Liver (tissue), 9 donors: Measurements from ENCODE around the gene SLC30A10. TPM values are rescaled to one million over a fixed set of nuclear protein-coding genes. Genes with fewer than 3 reads are reported as not detected.

ENCODE experiments used
- DNase-seq: peaks from one replicate; pipeline ENCODE4 v3.0.0-alpha.2; 2017; ENCODE audit warnings: low spot score
- H3K27ac ChIP-seq, 2 donors: one replicate each; pipeline ENCODE4 v1.7.0; 2013; ENCODE audit warnings: inconsistent platforms in 2 of 2, low read length in 2 of 2, control low read depth in 1 of 2, low read depth in 1 of 2, mild to moderate bottlenecking in 1 of 2
- H3K27me3 ChIP-seq, 4 donors: one replicate each; pipeline versions ENCODE4 v1.6.1 to v1.7.0; 2013; ENCODE audit warnings: low read length in 3 of 4, inconsistent platforms in 1 of 4, mild to moderate bottlenecking in 1 of 4, moderate library complexity in 1 of 4; ENCODE audit not compliant: control insufficient read depth in 4 of 4, insufficient read depth in 4 of 4
- H3K36me3 ChIP-seq, 4 donors: one replicate each; pipeline versions ENCODE4 v1.6.1 to v1.7.0; 2013; ENCODE audit warnings: low read length in 3 of 4, mild to moderate bottlenecking in 3 of 4, low read depth in 1 of 4, moderate library complexity in 1 of 4; ENCODE audit not compliant: control insufficient read depth in 4 of 4, insufficient read depth in 3 of 4
- H3K4me1 ChIP-seq, 4 donors: one replicate each; pipeline versions ENCODE4 v1.6.1 to v1.7.0; 2013; ENCODE audit warnings: low read length in 3 of 4, mild to moderate bottlenecking in 3 of 4, moderate library complexity in 1 of 4; ENCODE audit not compliant: control insufficient read depth in 4 of 4, insufficient read depth in 4 of 4
- H3K4me3 ChIP-seq, 3 donors: one replicate each; pipeline versions ENCODE4 v1.6.1 to v1.7.0; 2013; ENCODE audit warnings: low read length in 3 of 3, control low read depth in 1 of 3, low read depth in 1 of 3, mild to moderate bottlenecking in 1 of 3
- H3K9ac ChIP-seq, 2 donors: one replicate each; pipeline ENCODE4 v1.7.0; 2013; ENCODE audit warnings: low read length in 2 of 2, mild to moderate bottlenecking in 2 of 2, moderate library complexity in 2 of 2, control low read depth in 1 of 2, low read depth in 1 of 2
- H3K9me3 ChIP-seq, 4 donors: one replicate each; pipeline versions ENCODE4 v1.6.1 to v1.7.0; 2013; ENCODE audit warnings: low read length in 3 of 4; ENCODE audit not compliant: control insufficient read depth in 4 of 4
- ATF3 ChIP-seq: IDR thresholded peaks from 2 replicates; pipeline ENCODE4 v1.6.1; 2016; ENCODE audit warnings: antibody characterized with exemption
- EGR1 ChIP-seq, 2 donors: IDR thresholded peaks; 2 replicates each; pipeline ENCODE4 v1.6.1; 2016 to 2018; ENCODE audit warnings: antibody characterized with exemption in 2 of 2, low read depth in 2 of 2
- FOXA1 ChIP-seq: IDR thresholded peaks from 2 replicates; pipeline ENCODE4 v1.6.1; 2016; ENCODE audit warnings: antibody characterized with exemption
- FOXA2 ChIP-seq: IDR thresholded peaks from 2 replicates; pipeline ENCODE4 v1.6.1; 2016; ENCODE audit warnings: antibody characterized with exemption
- HNF4A ChIP-seq, 2 donors: conservative IDR thresholded peaks; 2 replicates each; pipeline ENCODE4 v1.6.1; 2016; ENCODE audit warnings: antibody characterized with exemption in 2 of 2, mild to moderate bottlenecking in 2 of 2
- HNF4G ChIP-seq: IDR thresholded peaks from 2 replicates; pipeline ENCODE4 v1.6.1; 2016; ENCODE audit warnings: antibody characterized with exemption
- JUND ChIP-seq, 2 donors: IDR thresholded peaks; 2 replicates each; pipeline ENCODE4 v1.6.1; 2016; ENCODE audit warnings: antibody characterized with exemption in 2 of 2
- MAX ChIP-seq: IDR thresholded peaks from 2 replicates; pipeline ENCODE4 v1.6.1; 2016; ENCODE audit warnings: antibody characterized with exemption
- NR2F2 ChIP-seq: IDR thresholded peaks from 2 replicates; pipeline ENCODE4 v1.6.1; 2016; ENCODE audit warnings: antibody characterized with exemption
- RAD21 ChIP-seq, 2 donors: IDR thresholded peaks; 2 replicates each; pipeline ENCODE4 v1.6.1; 2016; ENCODE audit warnings: antibody characterized with exemption in 2 of 2, mild to moderate bottlenecking in 2 of 2
- REST ChIP-seq: IDR thresholded peaks from 2 replicates; pipeline ENCODE4 v1.6.1; 2016; ENCODE audit warnings: antibody characterized with exemption, mild to moderate bottlenecking
- RXRA ChIP-seq, 2 donors: IDR thresholded peaks; 2 replicates each; pipeline ENCODE4 v1.6.1; 2017 to 2018; ENCODE audit warnings: antibody characterized with exemption in 2 of 2, mild to moderate bottlenecking in 1 of 2
- SP1 ChIP-seq: IDR thresholded peaks from 2 replicates; pipeline ENCODE4 v1.6.1; 2018; ENCODE audit warnings: antibody characterized with exemption, mild to moderate bottlenecking
- TAF1 ChIP-seq: conservative IDR thresholded peaks from 2 replicates; pipeline ENCODE4 v1.6.1; 2016; ENCODE audit warnings: antibody characterized with exemption, mild to moderate bottlenecking
- ZBTB33 ChIP-seq: IDR thresholded peaks from 2 replicates; pipeline ENCODE4 v1.6.1; 2016; ENCODE audit warnings: antibody characterized with exemption
- WGBS: extraction: QIAGEN DNeasy Blood & Tissue Kit; methylation state at CpG from one replicate; pipeline ENCODE4 v1.1.7; 2013; 5-methylcytosine and 5-hydroxymethylcytosine counted together
- polyA plus RNA-seq, 2 donors: library from polyadenylated mRNA; stranded (reverse) in 1 of 2; unstranded in 1 of 2; fragments of 200-250 nt in 1 of 2; fragments of >200 nt in 1 of 2; fragmentation: Nextera tagmentation in 1 of 2; extraction: Ambion mirVana in 1 of 2; gene quantifications; one replicate each; pipeline versions ENCODE4 v1.2.1 to v1.2.3, GENCODE V29; 2013 to 2015
- total RNA-seq, 2 donors: library from RNA; depleted of rRNA; stranded (reverse); fragments of >200 nt; gene quantifications; one replicate each; pipeline ENCODE4 v1.2.3, GENCODE V29; 2014
- donor health status: healthy.
- donor health status: healthy.
- donor health status: healthy.
- donor health status: healthy.
- donor health status: healthy.

The SLC30A10 gene
- total and polyA plus RNA-seq, 4 donors = 18.5 to 90.9 (median 37.6) TPM

- 74% methylated on average over 1 of the region's 1 CpG for WGBS
Observed at GRCh38 chr1:219907772-219908070, 20.6 kb downstream of the SLC30A10 start.

More at GRCh38 chr1:219907772-219908070, 20.6 kb downstream of the SLC30A10 start:
- Histone ChIP-seq H3K27ac (no peak overlapping the region), H3K4me3 (no peak overlapping the region), H3K36me3 (no peaks in the 10 kb centered on the region), H3K9me3 (no peaks in the 10 kb centered on the region), H3K9ac (no peak overlapping the region), H3K4me1 (peaks cover 3 to 5% (median 4%) of the 10 kb centered on the region in 4 donors), H3K27me3 (no peaks in the 10 kb centered on the region)
- DNase-seq = peak; percentile 62
- TF ChIP-seq REST = no peak
- no peak for TF ChIP-seq FOXA1
- TF ChIP-seq FOXA2 = no peak
- TF ChIP-seq MAX = no peak
- no peak for TF ChIP-seq RAD21 (IDR thresholded peaks at IDR 0.05)
- TF ChIP-seq SP1 = no peak
- TF ChIP-seq HNF4A (conservative IDR thresholded peaks at IDR 0.05) = no peak
- no peak for TF ChIP-seq JUND (IDR thresholded peaks at IDR 0.05)
- TF ChIP-seq TAF1 = no peak
- no peak for TF ChIP-seq ZBTB33
- no peak for TF ChIP-seq NR2F2
- no peak for TF ChIP-seq EGR1 (IDR thresholded peaks at IDR 0.05; ENCODE audit: low read depth in 2 of 2)
- TF ChIP-seq RXRA (IDR thresholded peaks at IDR 0.05) = no peak
- TF ChIP-seq HNF4G = no peak
- no peak for TF ChIP-seq ATF3
